GM12865 (cell line): Measurements from ENCODE around the gene TAPT1.

Experiments
- DNase-seq: peaks from one replicate; pipeline ENCODE4 v3.0.0; 2010; ENCODE audit warnings: low read depth
- H3K4me3 ChIP-seq: 2 replicates; pipeline ENCODE4 v1.5.1; 2011; ENCODE audit warnings: mild to moderate bottlenecking, low read depth, low read length, control low read depth
- TF ChIP-seq, protein P1 (sequence below): IDR thresholded peaks from 2 replicates; pipeline ENCODE4 v1.5.1; 2011; ENCODE audit warnings: low read length, control low read depth, low read depth, inconsistent platforms; ENCODE audit not compliant: insufficient read depth; ENCODE audit errors: missing control alignments

TAPT1 gene

DNA sequence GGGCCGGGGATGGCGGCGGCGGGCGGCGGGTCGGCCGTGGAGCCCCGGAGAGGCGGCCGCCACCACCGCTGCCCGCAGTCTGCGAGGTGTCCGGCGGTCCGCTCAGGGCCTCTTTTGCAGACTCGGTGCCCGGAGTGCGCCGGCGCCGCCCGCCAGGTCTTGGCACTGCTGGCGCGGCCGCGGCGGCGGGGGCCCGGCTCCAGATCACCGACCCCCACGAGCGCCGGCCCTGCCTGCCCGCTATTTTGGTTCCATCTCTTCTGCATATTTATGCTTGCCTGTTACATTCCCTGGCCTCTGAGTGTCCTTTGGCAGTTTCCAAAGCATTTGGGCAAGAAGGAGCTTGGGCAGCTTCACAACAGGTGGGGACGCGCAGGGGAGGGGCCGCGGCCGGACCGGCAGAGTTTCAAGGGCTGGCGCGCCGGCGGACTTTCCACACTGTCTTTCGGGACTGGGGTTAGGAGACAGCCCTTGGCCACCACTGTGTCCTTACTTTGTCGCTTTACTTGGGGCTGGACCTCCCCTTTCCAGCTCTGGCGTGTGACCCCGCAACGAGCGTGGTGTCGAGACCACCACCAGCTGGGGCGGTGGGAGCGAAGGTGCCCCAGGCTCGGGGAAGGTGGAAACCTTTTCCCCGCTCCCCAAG, 668 bp upstream of the TAPT1 start:
- DNase-seq = peak; percentile 61
- peak overlapping the region; percentile 66 for H3K4me3 ChIP-seq
- TF ChIP-seq, protein P1, sequence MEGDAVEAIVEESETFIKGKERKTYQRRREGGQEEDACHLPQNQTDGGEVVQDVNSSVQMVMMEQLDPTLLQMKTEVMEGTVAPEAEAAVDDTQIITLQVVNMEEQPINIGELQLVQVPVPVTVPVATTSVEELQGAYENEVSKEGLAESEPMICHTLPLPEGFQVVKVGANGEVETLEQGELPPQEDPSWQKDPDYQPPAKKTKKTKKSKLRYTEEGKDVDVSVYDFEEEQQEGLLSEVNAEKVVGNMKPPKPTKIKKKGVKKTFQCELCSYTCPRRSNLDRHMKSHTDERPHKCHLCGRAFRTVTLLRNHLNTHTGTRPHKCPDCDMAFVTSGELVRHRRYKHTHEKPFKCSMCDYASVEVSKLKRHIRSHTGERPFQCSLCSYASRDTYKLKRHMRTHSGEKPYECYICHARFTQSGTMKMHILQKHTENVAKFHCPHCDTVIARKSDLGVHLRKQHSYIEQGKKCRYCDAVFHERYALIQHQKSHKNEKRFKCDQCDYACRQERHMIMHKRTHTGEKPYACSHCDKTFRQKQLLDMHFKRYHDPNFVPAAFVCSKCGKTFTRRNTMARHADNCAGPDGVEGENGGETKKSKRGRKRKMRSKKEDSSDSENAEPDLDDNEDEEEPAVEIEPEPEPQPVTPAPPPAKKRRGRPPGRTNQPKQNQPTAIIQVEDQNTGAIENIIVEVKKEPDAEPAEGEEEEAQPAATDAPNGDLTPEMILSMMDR = no peak

GRCh38 chr4:16225167-16225862, 956 bp downstream of the TAPT1 start:
- H3K4me3 ChIP-seq = peak overlapping the region; percentile 99
- DNase-seq = peak; percentile 42
- TF ChIP-seq, protein P1 = no peak

DNA sequence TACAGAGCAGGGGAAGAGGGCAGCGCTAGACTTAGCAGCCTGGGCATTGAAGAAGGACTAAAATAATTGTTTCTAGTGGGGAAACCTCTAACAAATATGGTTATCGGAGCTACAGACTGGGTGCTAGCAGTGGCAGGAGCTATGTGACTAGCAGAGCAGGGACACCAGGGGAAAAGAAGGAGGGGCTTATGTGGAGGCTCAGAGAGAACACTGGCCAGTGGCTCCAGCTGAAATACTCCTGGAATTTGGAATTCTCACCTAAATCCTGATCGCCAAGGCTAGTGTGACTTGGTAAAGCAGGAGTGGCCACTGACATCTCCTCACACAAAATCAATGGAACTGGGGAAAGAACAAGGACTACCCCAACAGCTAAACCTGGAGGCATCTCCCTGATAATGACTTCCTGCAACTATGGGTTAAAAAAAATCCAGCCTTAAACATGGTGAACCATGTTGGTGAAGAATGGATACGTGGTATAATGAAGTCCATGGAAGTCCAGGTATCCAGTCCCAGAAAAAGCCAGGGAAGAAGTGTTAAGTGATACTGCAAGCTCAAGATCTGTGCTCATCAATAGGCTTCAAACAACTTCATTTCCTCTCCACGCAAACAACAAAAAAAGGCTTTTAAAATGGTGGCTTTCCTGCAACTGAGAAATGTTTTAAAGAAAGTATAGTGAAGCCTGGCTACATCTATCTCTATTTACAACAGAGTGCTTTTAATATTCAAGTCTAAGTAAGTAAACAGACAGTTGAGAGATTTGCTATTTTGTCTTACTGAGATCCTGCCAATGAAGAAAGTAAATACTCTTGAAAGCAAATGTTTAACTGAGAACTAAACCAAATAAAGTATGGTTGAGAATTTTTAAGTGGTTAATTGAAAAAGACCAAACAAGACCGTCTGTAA, 1.8 kb downstream of the TAPT1 start:
- peak overlapping the region; percentile 99 for H3K4me3 ChIP-seq
- DNase-seq = no peak
- TF ChIP-seq, protein P1 = no peak

GRCh38 chr4:16222957-16223527, 3.2 kb downstream of the TAPT1 start:
- DNase-seq = no peak
- TF ChIP-seq, protein P1 = no peak

GRCh38 chr4:16218950-16219349, 7.3 kb downstream of the TAPT1 start:
- TF ChIP-seq, protein P1 = no peak
- H3K4me3 ChIP-seq = no peak overlapping the region
- no peak for DNase-seq

More at GRCh38 chr4:16222957-16223527, 3.2 kb downstream of the TAPT1 start:
- no peak overlapping the region for H3K4me3 ChIP-seq

DNA sequence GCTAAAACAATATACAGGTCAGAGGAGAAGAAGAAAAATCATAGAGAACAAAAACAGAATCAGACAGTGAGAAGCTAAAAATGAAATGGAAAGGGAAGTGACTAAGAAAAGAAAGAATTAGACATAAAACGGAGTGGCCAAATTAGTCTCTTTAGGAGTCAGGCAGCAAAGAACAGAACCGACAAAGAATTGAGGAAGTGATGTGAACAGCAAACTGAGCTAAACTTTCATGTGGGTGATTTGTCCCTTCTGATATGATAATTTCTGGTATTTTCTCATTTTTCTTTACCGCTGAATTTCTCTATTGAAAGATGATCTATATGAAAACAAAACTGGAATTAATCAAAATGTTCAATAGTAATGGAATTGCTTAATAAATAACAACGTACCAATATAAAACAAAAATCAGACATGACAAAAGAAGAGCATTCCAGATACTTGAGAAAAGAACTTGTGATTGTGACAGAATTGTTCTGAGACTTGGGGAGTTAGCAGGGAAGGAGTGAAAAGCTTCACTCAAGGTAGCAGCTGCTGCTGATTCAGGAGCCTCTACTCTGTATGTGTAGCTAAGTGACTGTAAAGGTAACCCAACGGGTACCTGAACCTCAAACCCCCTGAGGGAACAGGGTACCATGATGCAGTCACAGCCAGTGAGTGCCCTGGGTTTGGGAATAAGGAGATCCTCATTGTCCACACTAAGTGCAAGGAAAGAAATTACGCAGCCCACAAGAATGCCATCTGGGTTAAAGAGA, 8.8 kb downstream of the TAPT1 start:
- TF ChIP-seq, protein P1 = no peak
- DNase-seq = peak; percentile 37
- H3K4me3 ChIP-seq = no peak overlapping the region
